ENCODE data around the gene ZKSCAN4.

- no peak for TF ChIP-seq CTCF (IDR thresholded peaks at IDR 0.05; ENCODE audit: low read depth, low read length, poor library complexity, severe bottlenecking)
- no peak for TF ChIP-seq EZH2phosphoT487 (IDR thresholded peaks at IDR 0.05; ENCODE audit: borderline replicate concordance, low read length)
These were observed 33.5 kb downstream of the ZKSCAN4 start for GRCh38 chr6:28218312-28219248.
